IPS DF 6.9 (cell line): ENCODE data around the gene TTC19.

ENCODE experiments used
- DNase-seq: peaks from one replicate; pipeline ENCODE4 v3.0.0-alpha.2; 2013; ENCODE audit warnings: low read depth, low spot score
- H3K27ac ChIP-seq: one replicate; pipeline ENCODE4 v1.5.1; 2013; ENCODE audit warnings: low read length, control low read depth
- H3K27me3 ChIP-seq: 2 replicates; pipeline ENCODE4 v1.6.1; 2013; ENCODE audit warnings: mild to moderate bottlenecking, low read length; ENCODE audit not compliant: control insufficient read depth, insufficient read depth
- H3K36me3 ChIP-seq: 2 replicates; pipeline ENCODE4 v1.6.1; 2013; ENCODE audit warnings: low read length; ENCODE audit not compliant: control insufficient read depth, insufficient read depth
- H3K4me1 ChIP-seq: 2 replicates; pipeline ENCODE4 v1.6.1; 2013; ENCODE audit warnings: low read length; ENCODE audit not compliant: control insufficient read depth, insufficient read depth
- H3K4me3 ChIP-seq: 2 replicates; pipeline ENCODE4 v1.5.1; 2013; ENCODE audit warnings: mild to moderate bottlenecking, low read length
- H3K9me3 ChIP-seq: 2 replicates; pipeline ENCODE4 v1.6.1; 2013; ENCODE audit warnings: low read length, inconsistent platforms; ENCODE audit not compliant: control insufficient read depth, insufficient read depth
- WGBS: extraction: QIAGEN DNeasy Blood & Tissue Kit; methylation state at CpG from one replicate; pipeline ENCODE4 v1.1.7; 2013; ENCODE audit warnings: mixed read lengths, missing lambda C conversion rate; ENCODE audit not compliant: insufficient read length, insufficient coverage; 5-methylcytosine and 5-hydroxymethylcytosine counted together

TTC19 gene

GRCh38 chr17:16001226-16001897 lies 1.7 kb downstream of the TTC19 start:
- DNase-seq = no peak
- H3K27ac ChIP-seq = no peak overlapping the region
- H3K9me3 ChIP-seq = no peaks in the 10 kb centered on the region
- no peaks in the 10 kb centered on the region for H3K27me3 ChIP-seq
- H3K36me3 ChIP-seq = peaks cover 17% of the 10 kb centered on the region
- H3K4me3 ChIP-seq = no peak overlapping the region
- H3K4me1 ChIP-seq = no peaks in the 10 kb centered on the region

GRCh38 chr17:16002708-16003260 lies 3.2 kb downstream of the TTC19 start:
- Histone ChIP-seq H3K27ac (no peak overlapping the region), H3K36me3 (peaks cover 20% of the 10 kb centered on the region), H3K9me3 (no peaks in the 10 kb centered on the region), H3K4me1 (no peaks in the 10 kb centered on the region), H3K27me3 (no peaks in the 10 kb centered on the region), H3K4me3 (no peak overlapping the region)
- DNase-seq = no peak
- WGBS = no CpG with 5 or more reads among the region's 2 CpGs

GRCh38 chr17:16003841-16004240 lies 4.2 kb downstream of the TTC19 start:
- no peak overlapping the region for H3K27ac ChIP-seq
- H3K4me1 ChIP-seq = no peaks in the 10 kb centered on the region
- peaks cover 27% of the 10 kb centered on the region for H3K36me3 ChIP-seq
- no peaks in the 10 kb centered on the region for H3K9me3 ChIP-seq
- no peaks in the 10 kb centered on the region for H3K27me3 ChIP-seq
- no CpG with 5 or more reads among the region's 1 CpG for WGBS
- no peak for DNase-seq
- no peak overlapping the region for H3K4me3 ChIP-seq

- no CpG with 5 or more reads among the region's 1 CpG for WGBS
- Histone ChIP-seq H3K27ac (no peak overlapping the region), H3K9me3 (no peaks in the 10 kb centered on the region), H3K36me3 (peaks cover 27% of the 10 kb centered on the region), H3K27me3 (no peaks in the 10 kb centered on the region), H3K4me3 (no peak overlapping the region), H3K4me1 (no peaks in the 10 kb centered on the region)
- DNase-seq = no peak
These were observed 6.0 kb downstream of the TTC19 start for GRCh38 chr17:16005636-16006035.

GRCh38 chr17:16007439-16007838 lies 7.8 kb downstream of the TTC19 start:
- no peak overlapping the region for H3K27ac ChIP-seq
- H3K4me3 ChIP-seq = no peak overlapping the region
- DNase-seq = no peak
- H3K36me3 ChIP-seq = peaks cover 24% of the 10 kb centered on the region
- no CpG with 5 or more reads among the region's 3 CpGs for whole genome bisulfite sequencing
- no peaks in the 10 kb centered on the region for H3K4me1 ChIP-seq
- no peaks in the 10 kb centered on the region for H3K27me3 ChIP-seq
- no peaks in the 10 kb centered on the region for H3K9me3 ChIP-seq

GRCh38 chr17:16013943-16014407 lies 14.4 kb downstream of the TTC19 start:
- WGBS = no CpG with 5 or more reads among the region's 3 CpGs

GRCh38 chr17:16019347-16019746 lies 19.7 kb downstream of the TTC19 start:
- H3K27ac ChIP-seq = no peak overlapping the region
- no peak for DNase-seq
- H3K4me3 ChIP-seq = no peak overlapping the region
- no peaks in the 10 kb centered on the region for H3K27me3 ChIP-seq
- no peaks in the 10 kb centered on the region for H3K36me3 ChIP-seq
- no peaks in the 10 kb centered on the region for H3K9me3 ChIP-seq
- WGBS = no CpG with 5 or more reads among the region's 1 CpG
- H3K4me1 ChIP-seq = no peaks in the 10 kb centered on the region

More at GRCh38 chr17:16013943-16014407, 14.4 kb downstream of the TTC19 start:
- Histone ChIP-seq H3K4me1 (no peaks in the 10 kb centered on the region), H3K9me3 (no peaks in the 10 kb centered on the region), H3K36me3 (no peaks in the 10 kb centered on the region), H3K27me3 (no peaks in the 10 kb centered on the region), H3K27ac (no peak overlapping the region), H3K4me3 (no peak overlapping the region)
- DNase-seq = no peak

- peaks cover 11% of the 10 kb centered on the region; the same call in 1 of the 2 replicates for H3K36me3 ChIP-seq
- no CpG with 5 or more reads among the region's 4 CpGs for WGBS
These were observed 24.3 kb downstream of the TTC19 start for GRCh38 chr17:16023881-16024280.

GRCh38 chr17:16025202-16025601 lies 25.6 kb downstream of the TTC19 start:
- Histone ChIP-seq H3K27me3 (no peaks in the 10 kb centered on the region), H3K36me3 (peaks cover 11% of the 10 kb centered on the region; the same call in 1 of the 2 replicates), H3K4me3 (no peak overlapping the region), H3K27ac (no peak overlapping the region), H3K9me3 (no peaks in the 10 kb centered on the region), H3K4me1 (no peaks in the 10 kb centered on the region)
- no CpG with 5 or more reads among the region's 1 CpG for WGBS
- DNase-seq = no peak

More at GRCh38 chr17:16023881-16024280, 24.3 kb downstream of the TTC19 start:
- no peaks in the 10 kb centered on the region for H3K27me3 ChIP-seq
- H3K4me3 ChIP-seq = no peak overlapping the region
- H3K4me1 ChIP-seq = no peaks in the 10 kb centered on the region
- H3K27ac ChIP-seq = no peak overlapping the region
- DNase-seq = no peak
- H3K9me3 ChIP-seq = no peaks in the 10 kb centered on the region

- no peak for DNase-seq
- no peaks in the 10 kb centered on the region for H3K27me3 ChIP-seq
These were observed 27.3 kb downstream of the TTC19 start for GRCh38 chr17:16026895-16027294.

More at GRCh38 chr17:16026895-16027294, 27.3 kb downstream of the TTC19 start:
- H3K9me3 ChIP-seq = no peaks in the 10 kb centered on the region
- no peaks in the 10 kb centered on the region for H3K4me1 ChIP-seq
- H3K4me3 ChIP-seq = no peak overlapping the region
- no CpG with 5 or more reads among the region's 5 CpGs for WGBS
- peaks cover 11% of the 10 kb centered on the region; the same call in 1 of the 2 replicates for H3K36me3 ChIP-seq
- no peak overlapping the region for H3K27ac ChIP-seq
